Cardiac muscle cell (in vitro differentiated cells and primary cell): ENCODE data around the gene STARD13. TPM values are rescaled to one million over a fixed set of nuclear protein-coding genes. Genes with fewer than 3 reads are reported as not detected.

Experiments
- DNase-seq, 2 donors: peaks; one replicate each; pipeline versions ENCODE4 v3.0.0 to v3.0.0-alpha.2; 2010 to 2017; ENCODE audit warnings: low read depth in 1 of 2, low spot score in 1 of 2
- H3K27ac ChIP-seq: fragments of 200-600 bp; sonication (generic); 2 replicates; pipeline ENCODE4 v1.5.1; 2016
- H3K27me3 ChIP-seq: fragments of 200-600 bp; sonication (generic); 2 replicates; pipeline ENCODE4 v1.6.0; 2016; ENCODE audit warnings: control low read depth
- H3K36me3 ChIP-seq: fragments of 200-600 bp; sonication (generic); 2 replicates; pipeline ENCODE4 v1.5.1; 2016; ENCODE audit warnings: control low read depth
- H3K4me1 ChIP-seq: fragments of 200-600 bp; sonication (generic); 2 replicates; pipeline ENCODE4 v1.8.1; 2017; ENCODE audit warnings: low read depth, mild to moderate bottlenecking, mixed run types
- H3K4me3 ChIP-seq: fragments of 200-600 bp; sonication (generic); 2 replicates; pipeline ENCODE4 v1.5.1; 2016; ENCODE audit warnings: mild to moderate bottlenecking
- H3K9me3 ChIP-seq: fragments of 200-600 bp; sonication (generic); 2 replicates; pipeline ENCODE4 v1.5.1; 2017; ENCODE audit warnings: low read depth, mild to moderate bottlenecking, control low read depth
- polyA plus RNA-seq: library from polyadenylated mRNA; unstranded; fragments of >200 nt; fragmentation: Nextera tagmentation; extraction: Ambion mirVana; gene quantifications from 2 replicates; pipeline ENCODE4 v1.2.1, GENCODE V29; 2016
- total RNA-seq: library from RNA; depleted of rRNA; stranded (reverse); fragments of >200 nt; gene quantifications from 2 replicates; pipeline ENCODE4 v1.2.3, GENCODE V29; 2016
- TF ChIP-seq, protein P1 (sequence below): IDR thresholded peaks from 2 replicates; pipeline ENCODE4 v1.5.1; 2012; ENCODE audit warnings: low read depth, mild to moderate bottlenecking, low read length

The STARD13 gene
- total and polyA plus RNA-seq, 2 experiments from 2014 or later = 16.5 to 23.5 TPM

DNA sequence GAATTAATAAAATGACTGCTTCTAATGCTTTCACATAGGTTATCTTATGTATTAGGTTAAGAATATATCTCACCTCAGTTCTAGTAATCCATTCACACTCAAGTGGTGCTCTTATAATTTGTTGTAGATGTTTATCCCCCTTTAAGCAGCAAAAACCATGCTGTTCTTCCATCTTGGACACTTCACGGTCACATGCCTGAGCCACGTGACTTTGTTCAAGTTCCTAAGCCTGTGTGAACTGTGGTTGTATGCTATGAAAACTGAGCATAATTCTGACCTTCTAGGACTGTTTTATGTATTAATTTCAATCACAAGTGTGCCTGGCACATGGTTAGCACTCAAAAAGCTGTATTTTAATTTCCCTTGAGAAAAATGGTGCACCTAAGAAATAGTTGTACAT lies 41.2 kb upstream of the STARD13 start:
- no peak for DNase-seq
- H3K36me3 ChIP-seq = no peaks in the 10 kb centered on the region
- no peaks in the 10 kb centered on the region for H3K9me3 ChIP-seq
- H3K4me3 ChIP-seq = no peak overlapping the region
- H3K4me1 ChIP-seq = peaks cover 10% of the 10 kb centered on the region
- TF ChIP-seq, protein P1, sequence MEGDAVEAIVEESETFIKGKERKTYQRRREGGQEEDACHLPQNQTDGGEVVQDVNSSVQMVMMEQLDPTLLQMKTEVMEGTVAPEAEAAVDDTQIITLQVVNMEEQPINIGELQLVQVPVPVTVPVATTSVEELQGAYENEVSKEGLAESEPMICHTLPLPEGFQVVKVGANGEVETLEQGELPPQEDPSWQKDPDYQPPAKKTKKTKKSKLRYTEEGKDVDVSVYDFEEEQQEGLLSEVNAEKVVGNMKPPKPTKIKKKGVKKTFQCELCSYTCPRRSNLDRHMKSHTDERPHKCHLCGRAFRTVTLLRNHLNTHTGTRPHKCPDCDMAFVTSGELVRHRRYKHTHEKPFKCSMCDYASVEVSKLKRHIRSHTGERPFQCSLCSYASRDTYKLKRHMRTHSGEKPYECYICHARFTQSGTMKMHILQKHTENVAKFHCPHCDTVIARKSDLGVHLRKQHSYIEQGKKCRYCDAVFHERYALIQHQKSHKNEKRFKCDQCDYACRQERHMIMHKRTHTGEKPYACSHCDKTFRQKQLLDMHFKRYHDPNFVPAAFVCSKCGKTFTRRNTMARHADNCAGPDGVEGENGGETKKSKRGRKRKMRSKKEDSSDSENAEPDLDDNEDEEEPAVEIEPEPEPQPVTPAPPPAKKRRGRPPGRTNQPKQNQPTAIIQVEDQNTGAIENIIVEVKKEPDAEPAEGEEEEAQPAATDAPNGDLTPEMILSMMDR = no peak
- no peaks in the 10 kb centered on the region for H3K27me3 ChIP-seq
- no peak overlapping the region for H3K27ac ChIP-seq

DNA sequence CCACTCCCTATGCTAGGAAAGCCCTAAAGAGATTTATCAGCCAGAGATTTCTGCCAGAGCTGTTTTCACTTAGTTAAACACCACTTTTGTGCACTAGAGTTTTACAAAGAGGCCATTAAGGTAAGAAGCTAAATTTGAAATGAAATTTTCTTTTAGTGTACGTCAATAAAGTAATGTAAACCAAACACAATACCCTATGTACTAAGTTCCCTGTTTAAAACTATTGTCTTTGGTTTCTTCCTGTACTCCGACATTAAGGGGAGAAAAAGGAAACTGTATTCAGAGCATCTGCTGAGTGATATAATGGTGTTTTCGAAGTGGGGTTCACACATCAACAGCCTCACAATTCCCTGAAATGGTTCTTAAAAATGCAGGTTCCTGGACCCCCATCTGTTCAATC lies 40.7 kb upstream of the STARD13 start:
- H3K4me3 ChIP-seq = no peak overlapping the region
- no peaks in the 10 kb centered on the region for H3K27me3 ChIP-seq
- no peaks in the 10 kb centered on the region for H3K36me3 ChIP-seq
- no peak overlapping the region for H3K27ac ChIP-seq
- TF ChIP-seq, protein P1 = no peak
- peak in 1 of 2 donors; percentile 14 for DNase-seq
- no peaks in the 10 kb centered on the region for H3K9me3 ChIP-seq
- peaks cover 10% of the 10 kb centered on the region for H3K4me1 ChIP-seq

DNA sequence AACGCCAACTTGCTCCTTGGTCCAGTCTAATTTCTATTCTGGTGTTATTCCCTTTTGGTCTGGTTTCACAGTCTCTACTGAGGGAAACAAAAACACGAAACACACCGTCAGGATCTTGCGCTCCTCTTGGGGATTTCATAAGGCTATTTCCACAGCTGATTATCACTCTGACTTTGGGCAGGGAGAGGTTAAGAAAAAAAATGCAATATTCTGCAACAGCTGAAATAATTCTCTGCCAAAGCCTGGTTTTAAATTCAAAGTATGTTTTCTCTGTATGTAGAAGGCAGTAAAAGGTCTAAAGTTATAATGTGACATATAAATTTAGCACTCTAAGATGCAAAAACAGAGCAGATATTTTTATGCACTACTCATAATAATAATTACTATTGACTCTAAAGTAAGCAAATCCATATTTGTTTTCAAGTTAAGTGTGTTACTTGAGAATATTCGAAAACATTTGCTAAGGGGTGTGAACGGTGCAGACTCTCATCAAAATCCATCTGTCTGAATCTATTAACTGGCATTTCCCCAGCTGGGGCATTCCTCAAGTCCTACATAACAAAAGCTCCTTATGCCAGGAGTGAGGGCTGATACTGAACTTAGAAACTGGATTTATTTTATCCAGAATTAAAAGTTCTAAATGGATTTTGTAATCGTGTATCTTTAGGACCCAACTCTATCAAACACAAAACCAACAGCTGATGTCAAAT lies 38.4 kb upstream of the STARD13 start:
- DNase-seq = peak in 1 of 2 donors; percentile 46
- Histone ChIP-seq H3K4me3 (no peak overlapping the region), H3K27ac (no peak overlapping the region), H3K4me1 (peaks cover 10% of the 10 kb centered on the region), H3K27me3 (no peaks in the 10 kb centered on the region), H3K9me3 (no peaks in the 10 kb centered on the region), H3K36me3 (no peaks in the 10 kb centered on the region)
- TF ChIP-seq, protein P1 = no peak

DNA sequence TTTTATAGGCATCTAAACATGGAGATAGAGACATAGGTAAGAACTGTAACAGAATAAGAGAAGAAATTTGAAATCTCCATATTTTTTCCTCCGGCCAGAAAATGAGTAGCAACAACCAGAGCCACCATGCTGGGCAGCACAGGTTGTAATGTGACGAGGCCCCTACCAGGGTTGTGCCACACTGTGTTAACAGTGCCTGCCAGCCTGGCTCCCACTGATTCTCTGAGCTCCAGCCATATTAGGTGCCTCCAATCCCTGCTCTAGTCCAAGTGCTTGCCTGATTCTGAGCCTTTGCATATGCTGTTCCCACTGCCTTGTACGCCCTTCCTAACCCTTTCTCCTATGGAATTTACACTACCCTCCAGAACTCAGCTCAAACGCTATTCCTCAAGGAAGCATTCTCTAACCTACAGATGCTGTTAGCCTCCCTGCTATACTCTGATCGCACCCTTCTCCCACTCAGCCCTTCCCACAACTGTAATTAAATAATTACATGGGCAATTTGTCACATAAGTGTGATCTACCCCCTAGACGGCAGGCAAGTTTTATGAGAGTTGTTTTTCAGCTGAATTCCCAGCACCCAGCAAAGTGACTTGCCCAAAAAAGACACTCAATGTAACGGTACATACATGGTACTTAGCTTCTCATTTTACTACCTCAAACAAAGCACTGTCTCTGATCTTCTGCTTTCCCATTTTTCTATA lies 37.6 kb upstream of the STARD13 start:
- peaks cover 9% of the 10 kb centered on the region for H3K4me1 ChIP-seq

DNA sequence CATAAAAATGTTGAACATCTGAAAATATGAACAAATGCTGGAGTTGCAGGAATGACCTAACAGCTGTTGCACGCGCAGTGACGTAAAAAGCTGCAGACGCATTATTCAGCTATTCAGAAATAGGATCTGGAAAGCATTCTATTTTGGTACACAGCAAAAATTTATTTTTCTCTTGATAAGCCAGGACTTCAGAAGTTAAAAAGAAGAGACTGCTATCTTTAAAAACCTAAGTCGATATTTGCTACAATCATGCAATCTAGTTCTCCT lies 36.9 kb upstream of the STARD13 start:
- TF ChIP-seq, protein P1 = no peak
- H3K4me3 ChIP-seq = no peak overlapping the region
- peaks cover 3% of the 10 kb centered on the region for H3K4me1 ChIP-seq
- H3K36me3 ChIP-seq = no peaks in the 10 kb centered on the region
- H3K27ac ChIP-seq = no peak overlapping the region
- H3K27me3 ChIP-seq = no peaks in the 10 kb centered on the region
- peak in 1 of 2 donors; percentile 82 for DNase-seq
- H3K9me3 ChIP-seq = no peaks in the 10 kb centered on the region

More for the DNA sequence above, 37.6 kb upstream of the STARD13 start:
- Histone ChIP-seq H3K36me3 (no peaks in the 10 kb centered on the region), H3K27me3 (no peaks in the 10 kb centered on the region), H3K27ac (no peak overlapping the region), H3K4me3 (no peak overlapping the region), H3K9me3 (no peaks in the 10 kb centered on the region)
- TF ChIP-seq, protein P1 = no peak
- no peak for DNase-seq
